Neural cell (in vitro differentiated cells): ENCODE measurements around the gene TXNL1. TPM values are rescaled to one million over a fixed set of nuclear protein-coding genes. Genes with fewer than 3 reads are reported as not detected.

Source experiments
- H2AFZ ChIP-seq: fragments of 200-600, 300-800 bp; sonication (generic), shearing (Covaris generic); 2 replicates; pipeline ENCODE4 v1.6.0; 2014; ENCODE audit warnings: low read depth, mild to moderate bottlenecking, antibody characterized with exemption, low read length, moderate library complexity
- H3F3A ChIP-seq: fragments of 200-600 bp; shearing (Covaris generic); 2 replicates; pipeline ENCODE4 v1.6.1; 2016; ENCODE audit warnings: mild to moderate bottlenecking, moderate library complexity, mixed read lengths, antibody characterized with exemption, low read length; ENCODE audit not compliant: insufficient read depth, poor library complexity, severe bottlenecking
- H3K27ac ChIP-seq: fragments of 200-600, 300-800 bp; sonication (generic), shearing (Covaris generic); 2 replicates; pipeline ENCODE4 v1.5.1; 2014; ENCODE audit warnings: mild to moderate bottlenecking, low read length, moderate library complexity
- H3K27me3 ChIP-seq: fragments of 300-800, 200-600 bp; sonication (generic), shearing (Covaris generic); 2 replicates; pipeline ENCODE4 v1.6.0; 2014; ENCODE audit warnings: mild to moderate bottlenecking, low read depth, low read length, moderate library complexity; ENCODE audit not compliant: insufficient read depth
- H3K36me3 ChIP-seq: fragments of 300-800, 200-600 bp; sonication (generic), shearing (Covaris generic); 2 replicates; pipeline ENCODE4 v1.5.1; 2014; ENCODE audit warnings: mild to moderate bottlenecking, antibody characterized with exemption, low read length, moderate library complexity; ENCODE audit not compliant: insufficient read depth
- H3K4me2 ChIP-seq: fragments of 300-800, 200-600 bp; sonication (generic), shearing (Covaris generic); 2 replicates; pipeline ENCODE4 v1.6.0; 2014; ENCODE audit warnings: mild to moderate bottlenecking, low read length
- H3K4me3 ChIP-seq: fragments of 300-800, 200-600 bp; sonication (generic), shearing (Covaris generic); 2 replicates; pipeline ENCODE4 v1.5.1; 2014; ENCODE audit warnings: mild to moderate bottlenecking, low read length, moderate library complexity
- H3K79me2 ChIP-seq: fragments of 200-600 bp; shearing (Covaris generic); replicated peaks from 2 replicates; pipeline ENCODE4 v1.6.0; 2014; ENCODE audit warnings: mild to moderate bottlenecking, low read length, moderate library complexity; ENCODE audit not compliant: insufficient read depth
- H3K9ac ChIP-seq: fragments of 300-800, 200-600 bp; sonication (generic), shearing (Covaris generic); 2 replicates; pipeline ENCODE4 v1.6.1; 2016; ENCODE audit warnings: mild to moderate bottlenecking, low read length, mixed read lengths
- H3K9me2 ChIP-seq: fragments of 200-600 bp; shearing (Covaris generic); 2 replicates; pipeline ENCODE4 v1.6.1; 2016; ENCODE audit warnings: mild to moderate bottlenecking, low read length, mixed read lengths; ENCODE audit not compliant: insufficient read depth
- H3K9me3 ChIP-seq: fragments of 200-600, 300-800 bp; sonication (generic), shearing (Covaris generic); 2 replicates; pipeline ENCODE4 v1.6.1; 2016; ENCODE audit warnings: mild to moderate bottlenecking, mixed run types, low read length, moderate library complexity, mixed read lengths
- H4K20me1 ChIP-seq: fragments of 200-600 bp; shearing (Covaris generic); 2 replicates; pipeline ENCODE4 v1.6.1; 2016; ENCODE audit warnings: mild to moderate bottlenecking, mixed run types; ENCODE audit not compliant: insufficient read depth
- CTCF ChIP-seq: fragments of 450-650 bp; IDR thresholded peaks from 2 replicates; pipeline ENCODE4 v1.5.1; 2014; ENCODE audit warnings: antibody characterized with exemption, mild to moderate bottlenecking, moderate library complexity; ENCODE audit not compliant: poor library complexity, severe bottlenecking
- EP300 ChIP-seq: fragments of 450-650 bp; conservative IDR thresholded peaks from 2 replicates; pipeline ENCODE4 v1.6.1; 2014; ENCODE audit warnings: antibody characterized with exemption, mild to moderate bottlenecking, moderate library complexity; ENCODE audit not compliant: poor library complexity, severe bottlenecking
- EZH2 ChIP-seq: fragments of 200-600, 300-800 bp; shearing (Covaris generic), sonication (generic); IDR thresholded peaks from 2 replicates; pipeline ENCODE4 v1.6.1; 2014; ENCODE audit warnings: antibody characterized with exemption, low read length, borderline replicate concordance, mild to moderate bottlenecking; ENCODE audit not compliant: insufficient read depth, poor library complexity, severe bottlenecking
- MXI1 ChIP-seq: fragments of 450-650 bp; conservative IDR thresholded peaks from 2 replicates; pipeline ENCODE4 v1.6.1; 2014; ENCODE audit warnings: antibody characterized with exemption, mild to moderate bottlenecking; ENCODE audit not compliant: poor library complexity, severe bottlenecking
- POLR2AphosphoS5 ChIP-seq: IDR thresholded peaks from 2 replicates; pipeline ENCODE4 v1.6.1; 2012
- RAD21 ChIP-seq: fragments of 450-650 bp; conservative IDR thresholded peaks from 2 replicates; pipeline ENCODE4 v1.6.1; 2014; ENCODE audit warnings: antibody characterized with exemption, mild to moderate bottlenecking, moderate library complexity
- SMC3 ChIP-seq: fragments of 450-650 bp; conservative IDR thresholded peaks from 2 replicates; pipeline ENCODE4 v1.6.1; 2014; ENCODE audit warnings: antibody characterized with exemption, mild to moderate bottlenecking, moderate library complexity; ENCODE audit not compliant: poor library complexity
- TAF1 ChIP-seq: IDR thresholded peaks from 2 replicates; pipeline ENCODE4 v1.6.1; 2012; ENCODE audit warnings: low read depth
- polyA plus RNA-seq: library from polyadenylated mRNA; depleted of rRNA; stranded (reverse); fragments of >200 nt; gene quantifications from 2 replicates; pipeline ENCODE4 v1.2.3, GENCODE V29; 2014
- TF ChIP-seq, protein P1 (sequence below): IDR thresholded peaks from 2 replicates; pipeline ENCODE4 v1.6.1; 2012; ENCODE audit warnings: borderline replicate concordance

TXNL1 gene
- polyA plus RNA-seq, 1 donor from 2014 or later: 84.7 TPM

GRCh38 chr18:56563568-56563967 lies 74.8 kb downstream of the TXNL1 start:
- no peak overlapping the region for H3K4me2 ChIP-seq
- H3K27ac ChIP-seq: no peak overlapping the region
- no peak overlapping the region for H3K4me3 ChIP-seq
- no peak overlapping the region for H2AFZ ChIP-seq
- H3F3A ChIP-seq: peaks cover 3% of the 10 kb centered on the region
- TF ChIP-seq, protein P1, sequence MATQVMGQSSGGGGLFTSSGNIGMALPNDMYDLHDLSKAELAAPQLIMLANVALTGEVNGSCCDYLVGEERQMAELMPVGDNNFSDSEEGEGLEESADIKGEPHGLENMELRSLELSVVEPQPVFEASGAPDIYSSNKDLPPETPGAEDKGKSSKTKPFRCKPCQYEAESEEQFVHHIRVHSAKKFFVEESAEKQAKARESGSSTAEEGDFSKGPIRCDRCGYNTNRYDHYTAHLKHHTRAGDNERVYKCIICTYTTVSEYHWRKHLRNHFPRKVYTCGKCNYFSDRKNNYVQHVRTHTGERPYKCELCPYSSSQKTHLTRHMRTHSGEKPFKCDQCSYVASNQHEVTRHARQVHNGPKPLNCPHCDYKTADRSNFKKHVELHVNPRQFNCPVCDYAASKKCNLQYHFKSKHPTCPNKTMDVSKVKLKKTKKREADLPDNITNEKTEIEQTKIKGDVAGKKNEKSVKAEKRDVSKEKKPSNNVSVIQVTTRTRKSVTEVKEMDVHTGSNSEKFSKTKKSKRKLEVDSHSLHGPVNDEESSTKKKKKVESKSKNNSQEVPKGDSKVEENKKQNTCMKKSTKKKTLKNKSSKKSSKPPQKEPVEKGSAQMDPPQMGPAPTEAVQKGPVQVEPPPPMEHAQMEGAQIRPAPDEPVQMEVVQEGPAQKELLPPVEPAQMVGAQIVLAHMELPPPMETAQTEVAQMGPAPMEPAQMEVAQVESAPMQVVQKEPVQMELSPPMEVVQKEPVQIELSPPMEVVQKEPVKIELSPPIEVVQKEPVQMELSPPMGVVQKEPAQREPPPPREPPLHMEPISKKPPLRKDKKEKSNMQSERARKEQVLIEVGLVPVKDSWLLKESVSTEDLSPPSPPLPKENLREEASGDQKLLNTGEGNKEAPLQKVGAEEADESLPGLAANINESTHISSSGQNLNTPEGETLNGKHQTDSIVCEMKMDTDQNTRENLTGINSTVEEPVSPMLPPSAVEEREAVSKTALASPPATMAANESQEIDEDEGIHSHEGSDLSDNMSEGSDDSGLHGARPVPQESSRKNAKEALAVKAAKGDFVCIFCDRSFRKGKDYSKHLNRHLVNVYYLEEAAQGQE: no peak
- TF ChIP-seq EP300 (no peak), SMC3 (no peak), CTCF (no peak), TAF1 (no peak), MXI1 (no peak), POLR2AphosphoS5 (no peak), RAD21 (no peak), EZH2 (no peak)
- no peaks in the 10 kb centered on the region for H3K9me3 ChIP-seq
- H3K27me3 ChIP-seq: no peaks in the 10 kb centered on the region
- no peak overlapping the region for H3K9ac ChIP-seq
- H3K79me2 ChIP-seq: no peaks in the 10 kb centered on the region
- H4K20me1 ChIP-seq: no peaks in the 10 kb centered on the region
- H3K36me3 ChIP-seq: no peaks in the 10 kb centered on the region
- H3K9me2 ChIP-seq: no peaks in the 10 kb centered on the region

- no peak overlapping the region for H3K27ac ChIP-seq
- no peaks in the 10 kb centered on the region for H3K9me2 ChIP-seq
- H3K36me3 ChIP-seq: no peaks in the 10 kb centered on the region
- no peaks in the 10 kb centered on the region for H3K9me3 ChIP-seq
- H3K4me3 ChIP-seq: no peak overlapping the region
- TF ChIP-seq RAD21 (no peak), EP300 (no peak), POLR2AphosphoS5 (no peak), TAF1 (no peak), CTCF (no peak), SMC3 (no peak)
- no peak overlapping the region for H2AFZ ChIP-seq
- no peaks in the 10 kb centered on the region for H3K27me3 ChIP-seq
- no peaks in the 10 kb centered on the region for H4K20me1 ChIP-seq
- H3K9ac ChIP-seq: no peak overlapping the region
- H3K4me2 ChIP-seq: no peak overlapping the region
- H3K79me2 ChIP-seq: no peaks in the 10 kb centered on the region
- peaks cover 3% of the 10 kb centered on the region for H3F3A ChIP-seq
These were observed 75.9 kb downstream of the TXNL1 start for GRCh38 chr18:56562479-56562878.
